ENCODE results near the gene METTL26. TPM values are rescaled to one million over a fixed set of nuclear protein-coding genes. Genes with fewer than 3 reads are reported as not detected.

METTL26 gene
- total RNA-seq, 1 donor from 2014 or later: 75.3 TPM

DNA sequence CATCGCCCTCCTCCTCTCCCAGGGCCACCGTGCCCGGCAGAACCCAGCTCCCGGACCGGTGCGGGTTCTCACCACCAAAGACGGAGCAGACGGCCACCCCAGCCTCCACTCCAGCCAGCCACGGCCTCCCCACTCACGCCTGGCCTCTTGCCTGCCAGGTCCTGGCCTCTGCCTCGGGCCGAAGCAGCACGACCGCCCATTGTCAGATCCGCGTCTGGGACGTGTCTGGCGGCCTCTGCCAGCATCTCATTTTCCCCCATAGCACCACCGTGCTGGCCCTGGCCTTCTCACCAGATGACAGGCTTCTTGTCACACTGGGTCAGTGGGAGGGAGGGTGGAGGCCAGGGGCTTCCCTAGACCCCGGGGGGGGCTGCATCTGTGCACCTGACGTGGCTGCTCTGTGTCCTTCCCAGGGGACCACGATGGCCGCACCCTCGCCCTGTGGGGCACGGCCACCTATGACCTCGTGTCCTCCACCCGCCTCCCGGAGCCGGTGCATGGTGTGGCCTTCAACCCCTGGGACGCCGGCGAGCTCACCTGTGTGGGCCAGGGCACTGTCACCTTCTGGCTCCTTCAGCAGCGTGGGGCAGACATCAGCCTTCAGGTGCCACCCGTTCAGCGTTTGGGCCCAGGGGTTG lies 25.2 kb upstream of the METTL26 start:
- DNase-seq (ENCODE audit: low read depth, low spot score): no peak
- peaks cover 6% of the 10 kb centered on the region for H3K4me1 Mint-ChIP-seq
- no peaks in the 10 kb centered on the region for H3K36me3 Mint-ChIP-seq (ENCODE audit: low read depth)
- no peak overlapping the region for H3K4me3 Mint-ChIP-seq
- peak overlapping the region; percentile 19 for H3K27ac Mint-ChIP-seq (ENCODE audit: unreplicated experiment)
- H3K27me3 Mint-ChIP-seq (ENCODE audit: low read depth): no peaks in the 10 kb centered on the region
- TF ChIP-seq, protein P1, sequence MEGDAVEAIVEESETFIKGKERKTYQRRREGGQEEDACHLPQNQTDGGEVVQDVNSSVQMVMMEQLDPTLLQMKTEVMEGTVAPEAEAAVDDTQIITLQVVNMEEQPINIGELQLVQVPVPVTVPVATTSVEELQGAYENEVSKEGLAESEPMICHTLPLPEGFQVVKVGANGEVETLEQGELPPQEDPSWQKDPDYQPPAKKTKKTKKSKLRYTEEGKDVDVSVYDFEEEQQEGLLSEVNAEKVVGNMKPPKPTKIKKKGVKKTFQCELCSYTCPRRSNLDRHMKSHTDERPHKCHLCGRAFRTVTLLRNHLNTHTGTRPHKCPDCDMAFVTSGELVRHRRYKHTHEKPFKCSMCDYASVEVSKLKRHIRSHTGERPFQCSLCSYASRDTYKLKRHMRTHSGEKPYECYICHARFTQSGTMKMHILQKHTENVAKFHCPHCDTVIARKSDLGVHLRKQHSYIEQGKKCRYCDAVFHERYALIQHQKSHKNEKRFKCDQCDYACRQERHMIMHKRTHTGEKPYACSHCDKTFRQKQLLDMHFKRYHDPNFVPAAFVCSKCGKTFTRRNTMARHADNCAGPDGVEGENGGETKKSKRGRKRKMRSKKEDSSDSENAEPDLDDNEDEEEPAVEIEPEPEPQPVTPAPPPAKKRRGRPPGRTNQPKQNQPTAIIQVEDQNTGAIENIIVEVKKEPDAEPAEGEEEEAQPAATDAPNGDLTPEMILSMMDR (conservative IDR thresholded peaks at IDR 0.05): no peak
- no peaks in the 10 kb centered on the region for H3K9me3 Mint-ChIP-seq

DNA sequence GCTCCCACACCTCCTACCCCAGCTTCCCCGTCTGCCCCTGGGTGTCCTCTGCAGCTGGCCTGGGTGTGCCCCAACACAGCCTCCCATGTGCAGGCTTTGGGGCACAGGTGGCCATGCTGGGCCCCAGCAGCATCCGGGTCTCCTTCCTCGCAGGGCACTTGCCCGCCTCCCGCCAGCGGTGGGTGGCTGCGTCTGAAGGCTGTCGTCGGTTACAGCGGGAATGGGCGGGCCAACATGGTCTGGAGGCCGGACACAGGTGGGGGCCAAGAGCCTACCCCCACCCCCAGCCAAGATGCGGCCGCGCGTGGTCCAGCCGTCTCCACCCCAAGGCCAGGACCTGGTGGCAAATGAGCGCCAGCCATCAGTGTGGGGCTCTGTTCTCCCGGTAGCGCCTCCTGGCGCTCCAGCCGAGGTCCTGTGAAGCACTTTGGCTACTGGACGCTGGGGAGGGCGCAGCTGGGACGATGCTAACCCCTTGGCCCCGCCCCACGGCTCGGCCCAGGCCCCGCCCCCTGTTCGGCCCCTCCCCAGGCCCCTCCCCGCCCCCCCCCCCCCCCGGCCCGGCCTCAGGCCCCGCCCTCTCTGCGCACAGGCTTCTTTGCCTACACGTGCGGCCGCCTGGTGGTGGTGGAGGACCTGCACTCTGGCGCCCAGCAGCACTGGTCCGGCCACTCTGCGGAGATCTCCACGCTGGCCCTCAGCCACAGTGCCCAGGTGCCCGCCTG lies 24.5 kb upstream of the METTL26 start:
- Mint-ChIP-seq H3K36me3 (ENCODE audit: low read depth) (no peaks in the 10 kb centered on the region), H3K27ac (ENCODE audit: unreplicated experiment) (peak overlapping the region; percentile 19), H3K4me1 (peaks cover 6% of the 10 kb centered on the region), H3K4me3 (peak overlapping the region; percentile 49), H3K27me3 (ENCODE audit: low read depth) (no peaks in the 10 kb centered on the region), H3K9me3 (no peaks in the 10 kb centered on the region)
- DNase-seq (ENCODE audit: low read depth, low spot score): peak; percentile 75
- TF ChIP-seq, protein P1 (conservative IDR thresholded peaks at IDR 0.05): peak; percentile 64

DNA sequence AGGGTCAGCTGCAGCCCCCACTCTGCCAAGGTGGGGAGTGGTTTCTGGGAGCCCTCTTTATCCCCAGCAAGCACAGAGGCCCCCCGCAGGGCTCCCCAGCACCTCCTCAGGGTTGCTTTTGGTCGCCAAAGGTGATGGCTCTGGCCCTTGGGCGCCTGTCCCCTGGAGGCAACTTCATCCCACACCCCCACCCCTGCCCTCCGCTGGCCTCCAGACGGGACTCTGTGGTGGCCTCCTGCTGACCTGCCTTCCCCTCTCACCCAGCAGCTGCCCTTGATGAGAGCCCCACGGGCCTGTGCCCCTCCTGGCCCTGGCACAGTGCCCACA lies 24.0 kb upstream of the METTL26 start:
- TF ChIP-seq, protein P1 (conservative IDR thresholded peaks at IDR 0.05): no peak
- Mint-ChIP-seq H3K4me1 (peaks cover 6% of the 10 kb centered on the region), H3K9me3 (no peaks in the 10 kb centered on the region), H3K27me3 (ENCODE audit: low read depth) (no peaks in the 10 kb centered on the region), H3K36me3 (ENCODE audit: low read depth) (no peaks in the 10 kb centered on the region), H3K4me3 (no peak overlapping the region), H3K27ac (ENCODE audit: unreplicated experiment) (no peak overlapping the region)
- no peak for DNase-seq (ENCODE audit: low read depth, low spot score)

DNA sequence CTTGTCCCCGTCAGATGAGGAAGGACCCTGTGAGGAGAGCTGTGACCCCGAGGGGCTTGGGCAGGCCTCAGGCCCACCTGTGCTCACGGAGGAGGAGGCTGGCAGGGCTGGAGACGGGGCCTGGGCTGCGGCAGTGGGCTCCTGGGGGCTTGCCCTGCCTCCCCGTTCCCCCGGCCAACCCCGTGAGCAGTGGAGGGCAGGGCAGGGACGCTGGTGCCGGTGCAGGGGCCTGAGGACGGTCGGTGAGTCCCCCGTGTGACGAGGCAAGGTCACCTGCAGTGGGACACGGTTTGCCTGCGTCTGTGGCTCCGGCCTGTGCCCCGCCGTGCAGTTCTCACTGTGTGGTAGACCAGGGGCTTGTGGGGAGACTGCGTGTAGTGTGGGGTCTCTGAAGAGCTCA lies 23.5 kb upstream of the METTL26 start:
- Mint-ChIP-seq H3K27me3 (ENCODE audit: low read depth) (no peaks in the 10 kb centered on the region), H3K4me1 (peaks cover 6% of the 10 kb centered on the region)

DNA sequence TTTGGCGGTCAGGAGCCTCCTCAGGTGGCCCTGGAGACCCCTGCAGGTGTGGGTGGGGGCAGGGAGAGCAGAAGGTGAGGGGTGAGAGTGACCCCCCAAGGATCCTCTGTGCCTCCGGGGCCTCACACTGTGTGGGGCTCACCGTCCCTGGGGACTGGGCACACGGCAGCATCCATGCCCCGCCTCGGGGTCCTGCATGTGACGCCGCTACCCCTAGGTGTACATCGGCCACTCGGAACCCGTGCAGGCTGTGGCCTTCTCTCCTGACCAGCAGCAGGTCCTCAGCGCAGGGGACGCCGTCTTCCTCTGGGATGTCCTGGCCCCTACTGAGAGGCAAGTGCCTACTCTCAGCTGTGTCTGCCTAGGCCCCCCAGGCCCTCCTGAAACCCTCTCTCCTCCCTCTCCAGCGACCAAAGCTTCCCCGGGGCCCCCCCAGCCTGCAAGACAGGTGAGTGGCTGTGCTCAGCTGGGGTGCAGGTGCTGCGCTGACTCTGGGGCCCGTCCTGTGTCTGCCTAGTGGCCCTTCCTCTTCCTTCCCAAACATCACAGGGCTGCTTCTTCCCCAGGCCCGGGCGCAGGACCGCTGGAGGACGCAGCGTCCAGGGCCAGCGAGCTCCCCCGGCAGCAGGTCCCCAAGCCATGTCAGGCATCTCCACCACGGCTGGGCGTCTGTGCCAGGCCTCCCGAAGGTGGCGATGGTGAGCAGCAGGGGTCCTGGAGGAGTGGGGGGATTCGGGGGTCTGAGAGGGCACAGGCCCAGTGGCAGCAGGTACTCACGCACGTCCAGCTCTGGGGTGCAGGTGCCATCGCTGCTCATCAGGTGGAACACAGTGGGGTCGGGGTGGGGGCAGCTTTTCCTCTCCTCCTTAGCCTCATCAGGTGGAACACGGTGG lies 22.8 kb upstream of the METTL26 start:
- H3K36me3 Mint-ChIP-seq (ENCODE audit: low read depth): no peaks in the 10 kb centered on the region
- TF ChIP-seq, protein P1 (conservative IDR thresholded peaks at IDR 0.05): peak; percentile 12
- no peak for DNase-seq (ENCODE audit: low read depth, low spot score)
- no peaks in the 10 kb centered on the region for H3K27me3 Mint-ChIP-seq (ENCODE audit: low read depth)
- H3K4me1 Mint-ChIP-seq: peaks cover 6% of the 10 kb centered on the region
- H3K9me3 Mint-ChIP-seq: no peaks in the 10 kb centered on the region
- no peak overlapping the region for H3K27ac Mint-ChIP-seq (ENCODE audit: unreplicated experiment)
- H3K4me3 Mint-ChIP-seq: no peak overlapping the region

More for the DNA sequence above, 23.5 kb upstream of the METTL26 start:
- Mint-ChIP-seq H3K9me3 (no peaks in the 10 kb centered on the region), H3K27ac (ENCODE audit: unreplicated experiment) (no peak overlapping the region), H3K4me3 (no peak overlapping the region), H3K36me3 (ENCODE audit: low read depth) (no peaks in the 10 kb centered on the region)
- TF ChIP-seq, protein P1 (conservative IDR thresholded peaks at IDR 0.05): no peak
- DNase-seq (ENCODE audit: low read depth, low spot score): no peak
